PFSK-1 (cell line): ENCODE measurements around the gene RPS6KA5. TPM values are rescaled to one million over a fixed set of nuclear protein-coding genes. Genes with fewer than 3 reads are reported as not detected.

Experiments
- FOXP2 ChIP-seq: optimal IDR thresholded peaks from 2 replicates; pipeline ENCODE3; 2011; ENCODE audit warnings: borderline replicate concordance, control low read depth, inconsistent platforms; ENCODE audit not compliant: insufficient read depth; ENCODE audit errors: extremely low read length, extremely low read depth
- POLR2AphosphoS5 ChIP-seq: IDR thresholded peaks from 2 replicates; pipeline ENCODE4 v1.6.1; 2012; ENCODE audit warnings: low read depth, mild to moderate bottlenecking, control low read depth, low read length, moderate library complexity
- REST ChIP-seq, 2 experiments: IDR thresholded peaks; 2 replicates each; pipeline versions ENCODE4 v1.6.1 to v1.8.0; 2011 to 2012; ENCODE audit warnings: low read depth in 2 of 2, low read length in 2 of 2, control low read depth in 1 of 2, inconsistent platforms in 1 of 2, mild to moderate bottlenecking in 1 of 2, moderate library complexity in 1 of 2; ENCODE audit not compliant: insufficient read depth in 1 of 2
- SIN3A ChIP-seq: IDR thresholded peaks from 2 replicates; pipeline ENCODE4 v1.6.1; 2012; ENCODE audit warnings: mild to moderate bottlenecking, low read length, moderate library complexity, borderline replicate concordance; ENCODE audit not compliant: insufficient read depth
- TAF1 ChIP-seq: IDR thresholded peaks from 2 replicates; pipeline ENCODE4 v1.6.1; 2012; ENCODE audit warnings: low read length, control low read depth, borderline replicate concordance; ENCODE audit not compliant: insufficient read depth
- polyA plus RNA-seq: library from polyadenylated mRNA; unstranded; fragments of >200 nt; gene quantifications from one replicate; pipeline ENCODE4 v1.2.1, GENCODE V29; 2012; ENCODE audit warnings: low read depth, missing spikeins; ENCODE audit not compliant: insufficient read length

Gene RPS6KA5
- polyA plus RNA-seq: 0.93 TPM

- TF ChIP-seq SIN3A (peak; percentile 38; the same call in 1 of the 2 replicates), TAF1 (no peak; the same call in 1 of the 2 replicates), POLR2AphosphoS5 (0 out of 2 replicates have a peak, but pooled peaks have one; percentile 32)
Measured at GRCh38 chr14:91060351-91061055, at the start of gene RPS6KA5. Gene RPS6KA5 (minus strand): TSS chr14:91060641. CDS start chr14:91060434, 207 bp downstream.

- TF ChIP-seq TAF1 (no peak), POLR2AphosphoS5 (no peak), REST (IDR thresholded peaks at IDR 0.05; ENCODE audit: insufficient read depth in 1 of 2, low read depth in 2 of 2, low read length in 2 of 2) (no peak), FOXP2 (no peak), SIN3A (no peak)
Measured at GRCh38 chr14:91108941-91109611, 48.6 kb upstream of the RPS6KA5 start.

GRCh38 chr14:91103116-91103515 lies 42.7 kb upstream of the RPS6KA5 start:
- TF ChIP-seq TAF1: no peak
- TF ChIP-seq SIN3A: no peak
- TF ChIP-seq FOXP2: no peak
- TF ChIP-seq POLR2AphosphoS5: no peak
- no peak for TF ChIP-seq REST (IDR thresholded peaks at IDR 0.05; ENCODE audit: insufficient read depth in 1 of 2, low read depth in 2 of 2, low read length in 2 of 2)

GRCh38 chr14:91100102-91100501 lies 39.7 kb upstream of the RPS6KA5 start:
- TF ChIP-seq FOXP2: no peak
- TF ChIP-seq SIN3A: no peak
- no peak for TF ChIP-seq TAF1
- TF ChIP-seq POLR2AphosphoS5: no peak
- no peak for TF ChIP-seq REST (IDR thresholded peaks at IDR 0.05; ENCODE audit: insufficient read depth in 1 of 2, low read depth in 2 of 2, low read length in 2 of 2)

- TF ChIP-seq POLR2AphosphoS5: no peak
- no peak for TF ChIP-seq SIN3A
- TF ChIP-seq FOXP2: no peak
- no peak for TF ChIP-seq REST (IDR thresholded peaks at IDR 0.05; ENCODE audit: insufficient read depth in 1 of 2, low read depth in 2 of 2, low read length in 2 of 2)
- no peak for TF ChIP-seq TAF1
Measured at GRCh38 chr14:91098591-91098990, 38.1 kb upstream of the RPS6KA5 start.
